Upper lobe of right lung (tissue), 1 donor: ENCODE data around the gene RPS6KA2. TPM values are rescaled to one million over a fixed set of nuclear protein-coding genes. Genes with fewer than 3 reads are reported as not detected.

Experiments used
- ATAC-seq: fragments of 200-7000 bp; cut with Tn5 transposase; one replicate; pipeline ENCODE4 v1.9.1; 2020; ENCODE audit warnings: mild to moderate bottlenecking, moderate library complexity
- DNase-seq: peaks from one replicate; pipeline ENCODE4 v3.0.0-alpha.2; 2020
- H3K27ac ChIP-seq: fragments of 200-600 bp; one replicate; pipeline ENCODE4 v1.8.0; 2022
- H3K27me3 ChIP-seq: fragments of 200-600 bp; one replicate; pipeline ENCODE4 v1.8.0; 2022; ENCODE audit warnings: mild to moderate bottlenecking
- H3K36me3 ChIP-seq: fragments of 200-600 bp; one replicate; pipeline ENCODE4 v1.8.0; 2022
- H3K4me1 ChIP-seq: fragments of 200-600 bp; one replicate; pipeline ENCODE4 v1.8.0; 2022
- H3K4me3 ChIP-seq: fragments of 200-600 bp; one replicate; pipeline ENCODE4 v1.8.0; 2022; ENCODE audit warnings: mild to moderate bottlenecking
- H3K9me3 ChIP-seq: fragments of 200-600 bp; one replicate; pipeline ENCODE4 v1.8.0; 2022
- intact Hi-C: fragments of 100-400 bp; cut with DNase I; formaldehyde crosslinking; loops from one replicate; pipeline ENCODE4 v1.11.0; 2022
- total RNA-seq: library from RNA; stranded (reverse); fragmentation: NEBNext Ultra II Directional; extraction: Animal tissue kit (Norgen Biotek cat#: 25700); gene quantifications from one replicate; pipeline ENCODE4 v1.2.1, GENCODE V29; 2021
- TF ChIP-seq, protein P1 (sequence below): fragments of 200-600 bp; IDR thresholded peaks from one replicate; pipeline ENCODE4 v1.8.0; 2022; ENCODE audit warnings: antibody characterized with exemption
- donor health status: DM: no; HTN: yes; CAD: no; lungs with severe emphysema.

RPS6KA2 gene
- total RNA-seq, 1 donor from 2014 or later: 136 TPM

DNA sequence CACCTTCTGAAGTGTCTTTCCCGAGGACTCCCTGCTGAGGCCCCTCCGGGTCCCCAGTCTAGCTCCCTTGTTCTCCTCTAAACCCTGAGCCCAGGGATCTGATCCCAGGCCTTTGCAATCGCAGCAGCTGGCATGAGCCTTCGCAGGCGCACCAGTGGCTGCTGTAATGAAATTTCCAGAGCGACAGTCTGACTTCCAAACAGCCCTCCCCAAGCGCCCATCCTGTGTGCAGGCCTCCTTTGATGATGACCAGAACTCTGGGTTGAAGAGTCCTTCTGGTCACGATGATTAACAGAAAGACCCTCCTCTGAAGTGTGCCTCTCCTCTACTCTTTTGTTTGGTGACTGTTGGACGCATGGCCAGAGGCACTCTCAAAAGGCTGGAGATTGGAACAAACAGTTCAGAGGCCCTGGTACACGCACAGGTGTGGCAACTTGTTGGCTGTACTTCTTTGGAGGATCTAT is 155.2 kb downstream of the RPS6KA2 start:
- Histone ChIP-seq H3K4me3 (no peak overlapping the region), H3K9me3 (no peaks in the 10 kb centered on the region), H3K27ac (peak overlapping the region; percentile 78), H3K4me1 (no peaks in the 10 kb centered on the region), H3K27me3 (no peaks in the 10 kb centered on the region), H3K36me3 (peaks cover 31% of the 10 kb centered on the region)
- intact Hi-C loops: no loop called here
- peak; percentile 88 for ATAC-seq
- DNase-seq: peak; percentile 88
- TF ChIP-seq, protein P1, sequence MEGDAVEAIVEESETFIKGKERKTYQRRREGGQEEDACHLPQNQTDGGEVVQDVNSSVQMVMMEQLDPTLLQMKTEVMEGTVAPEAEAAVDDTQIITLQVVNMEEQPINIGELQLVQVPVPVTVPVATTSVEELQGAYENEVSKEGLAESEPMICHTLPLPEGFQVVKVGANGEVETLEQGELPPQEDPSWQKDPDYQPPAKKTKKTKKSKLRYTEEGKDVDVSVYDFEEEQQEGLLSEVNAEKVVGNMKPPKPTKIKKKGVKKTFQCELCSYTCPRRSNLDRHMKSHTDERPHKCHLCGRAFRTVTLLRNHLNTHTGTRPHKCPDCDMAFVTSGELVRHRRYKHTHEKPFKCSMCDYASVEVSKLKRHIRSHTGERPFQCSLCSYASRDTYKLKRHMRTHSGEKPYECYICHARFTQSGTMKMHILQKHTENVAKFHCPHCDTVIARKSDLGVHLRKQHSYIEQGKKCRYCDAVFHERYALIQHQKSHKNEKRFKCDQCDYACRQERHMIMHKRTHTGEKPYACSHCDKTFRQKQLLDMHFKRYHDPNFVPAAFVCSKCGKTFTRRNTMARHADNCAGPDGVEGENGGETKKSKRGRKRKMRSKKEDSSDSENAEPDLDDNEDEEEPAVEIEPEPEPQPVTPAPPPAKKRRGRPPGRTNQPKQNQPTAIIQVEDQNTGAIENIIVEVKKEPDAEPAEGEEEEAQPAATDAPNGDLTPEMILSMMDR: no peak

DNA sequence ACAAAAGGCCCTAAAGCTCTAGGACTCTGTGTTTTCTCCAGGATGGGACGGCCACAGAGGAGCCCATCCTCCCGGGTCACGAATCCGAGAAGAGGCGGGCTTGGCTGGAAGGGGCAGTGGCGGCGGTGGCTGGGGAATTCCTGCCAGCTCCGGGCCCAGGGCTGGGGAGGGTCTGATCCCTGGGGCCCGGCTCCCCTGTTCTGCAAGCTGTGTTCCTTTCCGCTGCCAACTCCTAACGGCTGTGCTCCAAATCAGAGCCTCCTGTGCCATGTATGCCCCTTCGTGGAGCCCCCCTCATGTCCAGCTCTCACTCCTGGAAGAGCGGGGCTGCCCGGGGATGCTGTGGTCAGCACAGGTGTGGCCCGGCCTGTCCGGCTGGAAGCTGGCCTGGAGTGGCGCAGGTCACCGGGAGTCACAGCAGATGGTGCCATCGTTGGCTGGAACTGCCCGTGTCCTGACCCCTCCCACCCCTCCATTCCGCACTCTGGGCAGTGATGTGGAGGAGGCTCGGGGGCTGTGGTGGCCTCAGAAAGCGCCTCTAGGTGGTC is 156.1 kb downstream of the RPS6KA2 start:
- no peaks in the 10 kb centered on the region for H3K9me3 ChIP-seq
- H3K27me3 ChIP-seq: no peaks in the 10 kb centered on the region
- peak overlapping the region; percentile 78 for H3K27ac ChIP-seq
- no peak overlapping the region for H3K4me3 ChIP-seq
- DNase-seq: no peak
- H3K4me1 ChIP-seq: no peaks in the 10 kb centered on the region
- intact Hi-C loops: no loop called here
- H3K36me3 ChIP-seq: peaks cover 30% of the 10 kb centered on the region
- ATAC-seq: no peak
- TF ChIP-seq, protein P1: no peak

DNA sequence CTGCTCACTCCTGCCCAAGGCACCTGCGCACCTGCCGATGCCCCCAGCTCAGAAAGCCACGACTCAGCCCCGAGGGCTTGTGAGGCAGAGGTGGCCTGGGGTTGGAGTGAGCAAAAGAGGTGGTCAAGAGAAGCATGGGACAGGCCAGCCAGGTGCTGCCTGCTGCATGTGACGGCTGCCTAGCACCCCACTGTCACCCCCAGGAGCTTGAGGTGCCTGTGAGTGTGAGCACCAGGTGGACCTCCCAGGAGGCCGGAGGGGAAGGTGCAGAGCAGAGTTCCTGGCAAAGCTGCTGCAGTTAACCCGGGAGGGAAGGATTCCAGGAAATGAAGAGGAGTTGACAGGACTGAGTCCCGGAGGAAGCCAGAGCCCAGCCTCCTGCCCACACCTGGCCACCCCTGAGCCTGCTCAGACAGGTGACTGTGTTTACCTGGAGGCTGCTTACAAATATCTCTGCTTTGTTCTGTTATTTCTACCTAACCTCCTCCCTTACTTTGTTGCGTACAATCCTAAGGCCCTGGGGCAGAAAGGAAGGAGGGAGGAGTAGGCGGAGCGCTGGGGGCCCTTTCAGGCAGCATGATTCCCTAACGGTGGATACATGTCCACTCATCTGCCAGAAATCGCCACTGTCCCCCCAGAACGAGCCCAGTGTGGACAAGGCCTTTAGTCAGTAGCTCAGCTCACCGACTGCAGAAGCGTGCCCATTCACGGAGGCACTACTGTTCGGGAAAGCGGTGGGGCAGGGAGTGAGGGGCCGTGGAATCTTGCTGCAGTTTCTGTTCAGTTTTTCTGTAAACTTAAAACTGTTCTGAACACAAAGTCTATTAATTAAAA is 156.8 kb downstream of the RPS6KA2 start:
- intact Hi-C loops: no loop called here
- no peaks in the 10 kb centered on the region for H3K27me3 ChIP-seq
- ATAC-seq: no peak
- TF ChIP-seq, protein P1: no peak
- peaks cover 32% of the 10 kb centered on the region for H3K36me3 ChIP-seq
- no peaks in the 10 kb centered on the region for H3K9me3 ChIP-seq
- H3K4me3 ChIP-seq: no peak overlapping the region
- no peak for DNase-seq
- H3K4me1 ChIP-seq: no peaks in the 10 kb centered on the region
- no peak overlapping the region for H3K27ac ChIP-seq

GRCh38 chr6:166469426-166469961 is 157.6 kb downstream of the RPS6KA2 start:
- Histone ChIP-seq H3K27ac (no peak overlapping the region), H3K27me3 (no peaks in the 10 kb centered on the region), H3K9me3 (no peaks in the 10 kb centered on the region), H3K4me3 (no peak overlapping the region), H3K4me1 (no peaks in the 10 kb centered on the region), H3K36me3 (peaks cover 39% of the 10 kb centered on the region)
- ATAC-seq (no peak), DNase-seq (no peak)
- TF ChIP-seq, protein P1: no peak
- intact Hi-C loops: no loop called here

DNA sequence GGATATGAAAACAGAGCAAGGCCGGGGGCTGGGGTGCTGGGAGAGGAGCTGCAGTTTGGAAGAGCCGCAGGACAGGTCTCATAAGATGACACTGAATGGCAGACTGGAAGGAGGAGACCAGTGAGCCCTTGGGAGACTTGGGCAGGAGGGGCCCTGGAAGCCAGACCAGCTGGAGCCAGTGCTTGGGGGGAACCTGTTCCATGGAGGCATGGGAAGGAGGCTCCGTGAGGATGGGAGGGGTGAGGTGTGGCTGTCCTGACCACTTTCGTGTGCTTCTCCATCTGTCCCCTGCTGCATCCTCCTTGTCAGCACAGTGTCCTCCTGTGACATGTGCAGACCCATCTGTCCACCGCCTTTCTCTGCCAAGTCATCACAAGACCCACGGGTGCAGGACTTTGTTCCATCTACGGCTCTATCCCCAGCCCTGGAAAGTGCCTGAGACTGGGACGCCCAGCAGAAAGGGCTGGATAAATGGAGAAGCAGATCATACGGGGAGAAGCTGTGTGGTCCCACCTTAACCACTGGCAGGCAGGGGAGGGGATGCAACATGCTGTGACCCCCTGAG is 159.5 kb downstream of the RPS6KA2 start:
- H3K36me3 ChIP-seq: peaks cover 51% of the 10 kb centered on the region
- H3K27me3 ChIP-seq: no peaks in the 10 kb centered on the region
- no peaks in the 10 kb centered on the region for H3K4me1 ChIP-seq
- no peaks in the 10 kb centered on the region for H3K9me3 ChIP-seq
- TF ChIP-seq, protein P1: no peak
- no peak overlapping the region for H3K27ac ChIP-seq
- no peak overlapping the region for H3K4me3 ChIP-seq
- no peak for ATAC-seq
- no peak for DNase-seq
- intact Hi-C loops: no loop called here
